DMS153 treated with DMSO at 0.1 percent for 48 hours (cell line): Measurements from ENCODE around the gene GNMT.
A peak's percentile ranks its signal among the peaks of the same experiment; 100 is the strongest.
"Not testable (repeated sequence)": the region's sequence is repeated elsewhere in the genome, so short reads cannot be mapped to it uniquely, and the experiment has no call there.

Source experiments
- DNase-seq: peaks from one replicate; lab custom pipeline; 2025; ENCODE audit not compliant: unreplicated experiment; lab: John Stamatoyannopoulos, UW

GNMT gene

GRCh38 chr6:42940493-42941045 is 20.0 kb upstream of the GNMT start:
- no peak for DNase-seq

- not testable (repeated sequence) for DNase-seq
Observed at GRCh38 chr6:42941356-42941755, 19.2 kb upstream of the GNMT start.

- no peak for DNase-seq
Observed at GRCh38 chr6:42942444-42942843, 18.1 kb upstream of the GNMT start.

GRCh38 chr6:42947950-42948349 is 12.6 kb upstream of the GNMT start:
- no peak for DNase-seq

GRCh38 chr6:42952389-42952788 is 8.2 kb upstream of the GNMT start:
- DNase-seq: no peak

GRCh38 chr6:42954405-42954804 is 6.1 kb upstream of the GNMT start:
- DNase-seq: not testable (repeated sequence)

GRCh38 chr6:42958125-42958524 is 2.4 kb upstream of the GNMT start:
- DNase-seq: no peak

GRCh38 chr6:42959917-42960242 is 674 bp upstream of the GNMT start:
- no peak for DNase-seq

- DNase-seq: no peak
Observed at GRCh38 chr6:42961020-42961470, 491 bp downstream of the GNMT start.

GRCh38 chr6:42962096-42962495 is 1.5 kb downstream of the GNMT start:
- DNase-seq: no peak

GRCh38 chr6:42962502-42963178 is 2.1 kb downstream of the GNMT start:
- DNase-seq: no peak

- DNase-seq: no peak
Observed at GRCh38 chr6:42963179-42963854, 2.8 kb downstream of the GNMT start.

- peak; percentile 4 for DNase-seq
Observed at GRCh38 chr6:42963855-42964605, 3.5 kb downstream of the GNMT start.

GRCh38 chr6:42966571-42966970 is 6.0 kb downstream of the GNMT start:
- no peak for DNase-seq

GRCh38 chr6:42967228-42967627 is 6.7 kb downstream of the GNMT start:
- no peak for DNase-seq

- DNase-seq: no peak
Observed at GRCh38 chr6:42968126-42968701, 7.7 kb downstream of the GNMT start.

GRCh38 chr6:42968783-42969182 is 8.2 kb downstream of the GNMT start:
- no peak for DNase-seq

- no peak for DNase-seq
Observed at GRCh38 chr6:42969431-42969830, 8.9 kb downstream of the GNMT start.

- no peak for DNase-seq
Observed at GRCh38 chr6:42969934-42970333, 9.4 kb downstream of the GNMT start.

GRCh38 chr6:42970871-42971612 is 10.5 kb downstream of the GNMT start:
- DNase-seq: no peak
